Measurements from ENCODE around the gene GJD4.
A peak's percentile ranks its signal among the peaks of the same experiment; 100 is the strongest.

GJD4 gene

DNA sequence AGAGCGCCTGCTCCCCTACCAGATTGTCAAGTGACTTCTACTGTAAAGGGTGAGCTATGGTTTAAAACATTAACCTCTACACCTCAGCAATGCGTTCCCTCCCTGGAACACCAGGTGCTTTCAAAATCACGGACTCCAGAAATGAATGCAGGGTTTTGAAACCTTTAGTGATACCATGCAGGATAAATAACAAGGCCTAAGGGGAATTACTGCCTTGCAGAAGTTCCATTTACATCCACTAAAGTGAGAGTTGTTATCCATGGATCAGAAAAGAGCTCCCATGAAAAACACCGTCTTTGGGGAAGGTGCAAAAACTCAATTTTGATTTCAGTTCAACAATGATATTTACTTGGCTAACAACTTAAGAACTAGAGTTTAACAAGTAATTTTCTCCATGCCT is 33.0 kb downstream of the GJD4 start:
- H3K9ac ChIP-seq (ENCODE audit: insufficient read length, low read depth), result no peak overlapping the region
- H3K27me3 ChIP-seq (ENCODE audit: insufficient read depth, insufficient read length), result no peaks in the 10 kb centered on the region
- TF ChIP-seq ZNF274 (IDR thresholded peaks at IDR 0.05; ENCODE audit: low read depth, low read length) (no peak), YY1 (IDR thresholded peaks at IDR 0.05; ENCODE audit: insufficient read depth, insufficient read length) (no peak), SUZ12 (IDR thresholded peaks at IDR 0.05; ENCODE audit: extremely low read depth, insufficient read depth, insufficient read length) (no peak)
- no peak for DNase-seq (ENCODE audit: low read depth, low spot score)
- peaks cover 7% of the 10 kb centered on the region for H3K36me3 ChIP-seq (ENCODE audit: insufficient read depth, insufficient read length, low read length)
- H3K4me1 ChIP-seq (ENCODE audit: insufficient read depth, insufficient read length), result peaks cover 5% of the 10 kb centered on the region
- no peak overlapping the region for H3K4me3 ChIP-seq (ENCODE audit: insufficient read length, low read depth)
- H3K9me3 ChIP-seq (ENCODE audit: insufficient read depth, low read length), result peaks cover 7% of the 10 kb centered on the region; the same call in 1 of the 2 replicates

DNA sequence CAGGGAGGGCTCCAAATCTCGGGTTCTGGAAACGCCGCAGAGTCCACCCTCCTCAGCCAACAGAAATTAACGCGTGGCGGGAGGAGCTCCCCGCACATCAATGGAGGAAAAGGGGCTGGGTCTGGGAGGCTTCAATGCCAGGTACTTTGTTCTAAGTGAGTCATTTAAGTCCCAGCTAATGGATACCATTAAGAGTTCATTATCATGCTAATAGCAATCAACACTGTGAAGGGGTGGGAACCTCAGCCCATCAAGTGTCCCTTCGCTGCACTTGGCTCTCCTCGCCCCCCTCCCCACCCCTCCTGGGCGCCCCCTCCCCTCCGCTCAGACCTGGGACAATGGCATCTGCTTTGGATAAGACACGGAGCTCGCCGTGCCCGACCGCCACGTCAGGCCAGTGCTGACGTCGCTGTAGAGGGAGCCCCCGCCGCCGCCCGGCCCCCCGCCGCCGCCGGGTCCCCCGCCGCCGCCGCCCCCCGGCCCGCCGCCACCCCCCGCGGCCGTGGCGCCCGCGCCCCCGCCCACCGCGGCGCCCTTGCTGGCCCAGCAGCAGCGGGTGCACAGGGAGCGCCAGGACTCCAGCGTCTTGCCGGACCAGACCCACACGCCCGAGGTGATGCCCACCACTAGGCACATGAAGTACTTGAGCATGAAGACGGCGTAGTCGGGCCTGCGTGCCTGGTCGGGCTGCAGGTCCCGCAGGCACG is 34.0 kb downstream of the GJD4 start:
- no peak for DNase-seq (ENCODE audit: low read depth, low spot score)
- Histone ChIP-seq H3K36me3 (ENCODE audit: insufficient read depth, insufficient read length, low read length) (peaks cover 7% of the 10 kb centered on the region), H3K9ac (ENCODE audit: insufficient read length, low read depth) (no peak overlapping the region), H3K27me3 (ENCODE audit: insufficient read depth, insufficient read length) (peaks cover 6% of the 10 kb centered on the region), H3K4me1 (ENCODE audit: insufficient read depth, insufficient read length) (peaks cover 5% of the 10 kb centered on the region), H3K4me3 (ENCODE audit: insufficient read length, low read depth) (peak overlapping the region; percentile 28), H3K9me3 (ENCODE audit: insufficient read depth, low read length) (peaks cover 7% of the 10 kb centered on the region; the same call in 1 of the 2 replicates)
- no peak for TF ChIP-seq YY1 (IDR thresholded peaks at IDR 0.05; ENCODE audit: insufficient read depth, insufficient read length)
- no peak for TF ChIP-seq ZNF274 (IDR thresholded peaks at IDR 0.05; ENCODE audit: low read depth, low read length)
- TF ChIP-seq SUZ12 (IDR thresholded peaks at IDR 0.05; ENCODE audit: extremely low read depth, insufficient read depth, insufficient read length), result no peak

DNA sequence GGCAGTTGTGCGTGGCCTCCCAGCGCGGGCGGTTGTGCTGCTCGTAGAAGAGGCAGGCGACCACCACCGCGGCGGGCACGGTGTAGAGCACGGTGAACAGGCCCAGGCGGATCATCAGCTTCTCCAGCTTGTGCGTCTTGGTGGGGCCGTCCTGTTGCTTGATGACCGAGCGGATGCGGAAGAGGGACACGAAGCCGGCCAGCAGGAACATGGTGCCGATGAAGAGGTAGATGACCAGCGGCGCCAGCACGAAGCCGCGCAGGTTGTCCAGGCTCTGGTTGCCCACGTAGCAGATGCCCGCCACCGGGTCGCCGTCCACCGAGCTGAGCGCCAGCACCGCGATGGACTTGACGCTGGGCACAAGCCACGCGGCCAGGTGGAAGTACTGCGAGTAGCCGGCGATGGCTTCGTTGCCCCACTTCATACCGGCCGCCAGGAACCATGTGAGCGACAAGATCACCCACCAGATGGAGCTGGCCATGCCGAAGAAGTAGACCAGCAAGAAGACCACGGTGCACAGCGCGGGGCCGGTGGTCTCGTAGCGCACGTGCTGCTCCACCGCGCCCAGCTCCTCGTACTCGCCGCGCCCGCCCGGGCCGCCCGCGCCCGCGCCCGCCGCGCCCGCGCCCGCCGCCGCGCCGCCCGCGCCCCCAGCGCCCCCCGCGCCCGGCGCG is 34.7 kb downstream of the GJD4 start:
- DNase-seq (ENCODE audit: low read depth, low spot score), result no peak
- no peak overlapping the region for H3K9ac ChIP-seq (ENCODE audit: insufficient read length, low read depth)
- TF ChIP-seq SUZ12 (IDR thresholded peaks at IDR 0.05; ENCODE audit: extremely low read depth, insufficient read depth, insufficient read length), result no peak
- TF ChIP-seq YY1 (IDR thresholded peaks at IDR 0.05; ENCODE audit: insufficient read depth, insufficient read length), result no peak
- TF ChIP-seq ZNF274 (IDR thresholded peaks at IDR 0.05; ENCODE audit: low read depth, low read length), result no peak
- peak overlapping the region; percentile 18 for H3K4me3 ChIP-seq (ENCODE audit: insufficient read length, low read depth)
- H3K27me3 ChIP-seq (ENCODE audit: insufficient read depth, insufficient read length), result peaks cover 13% of the 10 kb centered on the region
- peaks cover 5% of the 10 kb centered on the region for H3K4me1 ChIP-seq (ENCODE audit: insufficient read depth, insufficient read length)
- peaks cover 7% of the 10 kb centered on the region for H3K36me3 ChIP-seq (ENCODE audit: insufficient read depth, insufficient read length, low read length)
- peaks cover 7% of the 10 kb centered on the region; the same call in 1 of the 2 replicates for H3K9me3 ChIP-seq (ENCODE audit: insufficient read depth, low read length)

DNA sequence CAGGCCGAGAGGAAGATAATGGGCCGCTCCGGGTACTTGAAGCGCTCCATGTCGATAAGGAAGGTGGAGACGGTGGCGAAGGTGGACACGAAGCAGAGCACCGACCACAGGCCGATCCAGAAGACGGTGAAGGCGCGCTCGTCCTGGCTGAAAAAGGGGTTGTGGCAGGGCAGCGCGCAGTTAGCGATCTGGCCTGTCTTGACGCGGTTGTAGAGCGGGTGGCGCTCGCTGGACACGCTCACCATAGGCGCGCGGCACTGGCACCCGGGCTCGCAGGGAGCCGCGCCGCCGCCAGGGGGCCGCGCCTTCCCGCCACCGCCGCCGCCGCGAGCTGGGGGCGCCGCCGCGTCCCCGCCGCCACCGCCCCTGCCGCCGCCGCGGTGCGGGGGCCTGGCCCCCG is 35.3 kb downstream of the GJD4 start:
- DNase-seq (ENCODE audit: low read depth, low spot score), result no peak
- Histone ChIP-seq H3K36me3 (ENCODE audit: insufficient read depth, insufficient read length, low read length) (peaks cover 7% of the 10 kb centered on the region), H3K9me3 (ENCODE audit: insufficient read depth, low read length) (peaks cover 7% of the 10 kb centered on the region; the same call in 1 of the 2 replicates), H3K9ac (ENCODE audit: insufficient read length, low read depth) (peak overlapping the region; percentile 42), H3K4me3 (ENCODE audit: insufficient read length, low read depth) (peak overlapping the region; percentile 34), H3K4me1 (ENCODE audit: insufficient read depth, insufficient read length) (peaks cover 5% of the 10 kb centered on the region), H3K27me3 (ENCODE audit: insufficient read depth, insufficient read length) (peaks cover 19% of the 10 kb centered on the region)
- no peak for TF ChIP-seq ZNF274 (IDR thresholded peaks at IDR 0.05; ENCODE audit: low read depth, low read length)
- TF ChIP-seq YY1 (IDR thresholded peaks at IDR 0.05; ENCODE audit: insufficient read depth, insufficient read length), result no peak
- TF ChIP-seq SUZ12 (IDR thresholded peaks at IDR 0.05; ENCODE audit: extremely low read depth, insufficient read depth, insufficient read length), result no peak

DNA sequence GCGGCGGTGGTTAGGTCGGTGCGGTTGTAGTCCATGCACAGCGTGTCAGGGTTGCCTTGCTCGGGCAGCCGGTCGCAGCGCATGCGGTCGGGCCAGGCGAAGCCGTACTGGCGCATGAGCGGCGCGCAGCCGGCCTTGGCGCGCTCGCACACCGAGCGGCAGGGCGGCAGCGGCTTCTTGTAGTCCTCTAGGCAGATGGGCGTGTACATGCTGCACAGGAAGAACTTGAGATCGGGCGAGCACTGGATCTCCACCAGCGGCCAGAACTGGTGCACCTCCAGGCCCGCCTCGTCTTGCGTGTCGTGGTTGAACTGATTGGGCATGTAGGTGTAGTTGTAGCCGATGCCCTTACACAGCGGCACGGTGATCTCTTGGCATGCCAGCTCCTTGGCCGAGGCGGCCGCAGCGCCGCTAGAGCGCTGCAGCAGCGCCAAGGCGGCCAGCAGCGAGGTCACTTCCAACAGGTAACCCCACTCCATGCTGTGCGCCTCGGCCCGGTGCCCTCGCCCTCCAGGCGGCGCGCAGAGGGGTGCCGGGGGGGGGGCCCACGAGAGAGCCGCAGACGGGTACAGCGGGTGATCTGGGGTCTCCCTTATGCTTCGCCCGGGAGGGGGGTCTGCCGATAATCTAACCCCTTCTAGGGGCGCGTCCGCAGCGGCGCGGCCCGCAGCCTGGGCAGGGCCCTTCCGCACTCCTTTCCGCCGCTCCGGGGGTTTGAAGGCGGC is 36.0 kb downstream of the GJD4 start:
- peaks cover 7% of the 10 kb centered on the region for H3K36me3 ChIP-seq (ENCODE audit: insufficient read depth, insufficient read length, low read length)
- TF ChIP-seq YY1 (IDR thresholded peaks at IDR 0.05; ENCODE audit: insufficient read depth, insufficient read length), result no peak
- no peak for TF ChIP-seq SUZ12 (IDR thresholded peaks at IDR 0.05; ENCODE audit: extremely low read depth, insufficient read depth, insufficient read length)
- no peak for TF ChIP-seq ZNF274 (IDR thresholded peaks at IDR 0.05; ENCODE audit: low read depth, low read length)
- peaks cover 5% of the 10 kb centered on the region for H3K4me1 ChIP-seq (ENCODE audit: insufficient read depth, insufficient read length)
- no peak for DNase-seq (ENCODE audit: low read depth, low spot score)
- H3K4me3 ChIP-seq (ENCODE audit: insufficient read length, low read depth), result peak overlapping the region; percentile 61
- H3K9me3 ChIP-seq (ENCODE audit: insufficient read depth, low read length), result peaks cover 7% of the 10 kb centered on the region; the same call in 1 of the 2 replicates
- peak overlapping the region; percentile 90 for H3K9ac ChIP-seq (ENCODE audit: insufficient read length, low read depth)
- H3K27me3 ChIP-seq (ENCODE audit: insufficient read depth, insufficient read length), result peaks cover 22% of the 10 kb centered on the region

DNA sequence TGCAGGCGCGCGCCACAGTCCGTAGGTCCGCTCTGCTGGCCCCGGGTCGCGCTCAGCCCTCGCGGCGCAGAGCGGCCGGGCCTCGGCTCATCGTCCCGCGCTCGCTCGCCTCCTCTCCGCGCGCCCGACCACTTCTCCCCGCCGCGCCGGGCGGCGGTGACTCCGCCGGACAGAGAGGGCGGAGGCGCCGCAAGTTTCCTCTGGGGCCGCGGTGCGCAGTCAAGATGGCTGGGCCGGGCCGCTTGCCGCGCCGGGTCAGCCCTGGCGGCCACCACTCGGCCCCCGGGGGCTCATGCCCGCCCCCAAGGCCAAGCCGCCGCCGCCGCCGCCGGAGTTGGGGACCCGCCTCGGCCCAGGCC is 36.5 kb downstream of the GJD4 start:
- peak overlapping the region; percentile 61 for H3K4me3 ChIP-seq (ENCODE audit: insufficient read length, low read depth)
- peaks cover 5% of the 10 kb centered on the region for H3K4me1 ChIP-seq (ENCODE audit: insufficient read depth, insufficient read length)
- H3K9me3 ChIP-seq (ENCODE audit: insufficient read depth, low read length), result peaks cover 7% of the 10 kb centered on the region; the same call in 1 of the 2 replicates
- DNase-seq (ENCODE audit: low read depth, low spot score), result no peak
- peaks cover 22% of the 10 kb centered on the region for H3K27me3 ChIP-seq (ENCODE audit: insufficient read depth, insufficient read length)
- TF ChIP-seq ZNF274 (IDR thresholded peaks at IDR 0.05; ENCODE audit: low read depth, low read length) (no peak), YY1 (IDR thresholded peaks at IDR 0.05; ENCODE audit: insufficient read depth, insufficient read length) (no peak), SUZ12 (IDR thresholded peaks at IDR 0.05; ENCODE audit: extremely low read depth, insufficient read depth, insufficient read length) (no peak)
- H3K36me3 ChIP-seq (ENCODE audit: insufficient read depth, insufficient read length, low read length), result peaks cover 7% of the 10 kb centered on the region
- H3K9ac ChIP-seq (ENCODE audit: insufficient read length, low read depth), result peak overlapping the region; percentile 90
